8988T (cell line): ENCODE measurements around the gene ECSIT.
A peak's percentile ranks its signal among the peaks of the same experiment; 100 is the strongest.

ENCODE experiments used
- DNase-seq: peaks from one replicate; pipeline ENCODE4 v3.0.0; 2011

ECSIT gene

GRCh38 chr19:11549386-11549953 lies 20.5 kb upstream of the ECSIT start:
- no peak for DNase-seq

DNA sequence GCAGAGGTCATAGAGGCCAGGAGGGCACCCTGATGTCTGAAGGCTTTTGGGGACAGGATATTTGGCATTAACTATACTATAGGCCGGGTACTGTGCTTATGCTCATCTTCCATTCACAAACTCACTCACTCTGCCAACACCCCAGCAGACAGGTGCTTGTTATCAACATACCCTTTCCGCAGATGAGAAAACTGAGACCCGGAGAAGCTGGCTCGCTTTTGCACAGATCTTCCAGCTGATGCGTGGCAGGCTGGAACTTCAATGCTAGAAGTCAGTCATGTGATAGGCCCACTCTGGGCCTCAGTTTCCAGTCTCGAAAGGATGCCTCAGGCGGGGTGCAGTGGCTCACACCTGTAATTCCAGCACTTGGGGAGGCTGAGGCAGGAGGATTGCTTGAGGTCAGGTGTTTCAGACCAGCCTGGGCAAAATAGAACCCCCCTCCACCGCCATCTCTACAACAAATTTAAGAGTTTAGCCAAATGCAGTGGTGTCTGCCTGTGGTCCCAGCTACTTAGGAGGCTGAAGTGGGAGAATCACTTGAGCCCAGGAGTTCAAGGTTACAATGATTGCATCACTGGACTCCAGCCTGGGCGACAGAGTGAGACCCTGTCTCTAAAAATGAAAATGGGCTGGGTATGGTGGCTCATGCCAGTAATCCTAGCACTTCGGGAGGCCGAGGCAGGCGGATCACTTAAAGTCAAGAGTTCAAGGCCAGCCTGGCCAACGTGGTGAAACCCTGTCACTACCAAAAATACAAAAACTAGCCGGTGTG lies 19.2 kb upstream of the ECSIT start:
- DNase-seq, result no peak

DNA sequence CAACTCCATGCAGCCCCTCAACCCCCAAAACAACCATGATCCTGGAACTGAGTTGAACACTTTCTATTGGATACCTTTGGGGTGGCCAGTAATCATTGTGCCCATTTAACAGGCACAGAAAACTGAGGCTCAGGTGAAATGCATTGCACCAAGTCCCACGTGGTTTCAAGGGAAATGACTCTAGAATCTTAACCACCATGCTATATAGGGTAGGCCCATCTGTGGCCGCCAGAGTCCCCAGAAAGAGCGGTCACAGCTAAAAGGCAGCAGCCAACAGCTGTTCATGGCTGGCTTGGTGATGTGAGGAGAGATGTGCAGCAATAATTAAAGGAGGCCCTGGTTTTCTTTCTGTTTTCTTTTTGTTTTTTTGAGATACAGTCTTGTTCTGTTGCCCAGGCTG lies 12.3 kb upstream of the ECSIT start:
- DNase-seq, result no peak

GRCh38 chr19:11540645-11541044 lies 11.7 kb upstream of the ECSIT start:
- DNase-seq, result no peak

DNA sequence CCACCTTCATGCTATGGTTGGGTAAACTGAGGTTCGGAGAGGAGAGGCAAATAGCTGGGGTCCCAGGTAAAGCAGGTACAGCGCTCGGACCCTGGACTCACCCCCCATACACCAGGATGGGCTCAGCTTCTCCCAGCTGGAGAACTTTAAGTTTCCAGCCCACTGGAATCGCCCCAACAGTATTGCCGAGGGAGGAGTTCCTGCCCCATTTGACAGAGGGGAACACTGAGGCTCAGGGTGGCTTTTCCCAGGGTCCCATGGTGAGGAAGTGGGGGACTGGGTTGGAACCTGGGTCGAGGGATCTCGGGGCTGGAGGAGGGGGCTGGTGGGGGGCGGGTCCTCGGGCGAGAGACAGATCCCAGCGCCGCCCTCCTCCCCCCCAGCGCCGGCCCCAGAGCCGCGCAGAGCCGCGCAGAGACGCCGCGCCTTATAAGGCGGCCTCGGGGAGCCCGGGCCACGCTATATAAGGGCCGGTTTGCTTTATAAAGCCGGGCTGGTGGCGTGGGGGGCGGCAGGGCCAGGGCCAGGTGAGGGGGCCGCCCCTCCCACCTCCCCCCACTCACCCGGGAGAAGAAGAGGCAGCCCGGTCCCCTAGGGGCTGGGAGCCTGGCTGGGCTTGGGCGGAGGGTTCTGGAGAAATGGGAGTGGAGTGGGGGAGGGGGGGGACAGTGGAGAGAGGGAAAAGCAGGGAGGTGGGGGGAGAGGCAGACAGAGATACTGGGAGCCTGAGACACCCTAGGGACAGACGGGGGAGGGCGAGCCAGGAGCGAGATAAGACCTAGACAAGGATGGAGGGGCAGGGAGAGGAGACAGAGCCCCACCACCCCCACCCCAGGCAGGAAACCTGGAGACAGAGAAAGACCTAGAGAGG lies 10.8 kb upstream of the ECSIT start:
- no peak for DNase-seq

- no peak for DNase-seq
These were observed 9.5 kb upstream of the ECSIT start, which contains the start of gene CNN1 for GRCh38 chr19:11538232-11539036. TSS of gene CNN1 (plus strand) at chr19:11538851. CDS start at chr19:11538928, 77 bp downstream.

- peak; percentile 94 for DNase-seq
These were observed 7.1 kb upstream of the ECSIT start for GRCh38 chr19:11535792-11536595.

- DNase-seq, result no peak
These were observed 6.0 kb upstream of the ECSIT start for GRCh38 chr19:11534948-11535347.

- DNase-seq, result no peak
These were observed 5.6 kb upstream of the ECSIT start for GRCh38 chr19:11534538-11534937.

DNA sequence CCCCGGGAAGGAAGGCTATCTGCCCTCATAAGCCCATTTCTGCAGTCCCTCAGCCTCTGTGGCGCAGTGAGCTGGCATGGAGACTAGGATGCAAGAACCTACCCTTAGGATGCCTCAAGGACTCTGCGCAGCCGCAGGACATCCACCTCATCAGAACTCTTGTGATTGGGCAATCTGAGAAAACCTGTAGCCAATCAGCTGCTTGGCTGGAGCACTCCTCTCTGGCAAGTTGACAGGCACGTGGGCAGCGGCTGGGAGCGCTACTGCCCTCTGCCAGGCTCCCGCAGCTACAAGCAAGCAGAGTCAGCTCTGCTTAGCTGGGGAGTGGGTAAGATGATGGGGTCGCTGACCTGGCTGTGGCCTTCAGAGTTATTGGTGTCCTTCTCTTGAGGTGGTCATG lies 1.5 kb upstream of the ECSIT start:
- no peak for DNase-seq

DNA sequence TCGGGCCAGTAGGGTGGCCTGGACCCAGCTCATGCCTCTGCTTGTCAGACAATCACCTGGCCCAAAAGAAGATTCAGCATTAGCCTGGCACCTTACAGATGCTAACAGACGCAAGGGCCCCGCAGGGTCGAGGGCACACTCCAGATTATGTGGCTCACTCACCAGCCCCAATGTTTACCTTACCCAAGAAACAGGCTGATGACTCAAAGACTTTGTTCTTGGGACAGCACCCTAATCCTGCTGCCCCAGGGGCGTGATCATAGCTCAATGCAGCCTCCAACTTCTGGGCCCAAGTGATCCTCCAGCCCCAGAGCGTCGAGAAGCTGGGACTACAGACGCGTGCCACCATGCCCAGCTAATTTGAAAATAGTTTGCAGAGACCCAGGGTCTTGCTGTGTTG lies 9.8 kb downstream of the ECSIT start:
- DNase-seq, result no peak

DNA sequence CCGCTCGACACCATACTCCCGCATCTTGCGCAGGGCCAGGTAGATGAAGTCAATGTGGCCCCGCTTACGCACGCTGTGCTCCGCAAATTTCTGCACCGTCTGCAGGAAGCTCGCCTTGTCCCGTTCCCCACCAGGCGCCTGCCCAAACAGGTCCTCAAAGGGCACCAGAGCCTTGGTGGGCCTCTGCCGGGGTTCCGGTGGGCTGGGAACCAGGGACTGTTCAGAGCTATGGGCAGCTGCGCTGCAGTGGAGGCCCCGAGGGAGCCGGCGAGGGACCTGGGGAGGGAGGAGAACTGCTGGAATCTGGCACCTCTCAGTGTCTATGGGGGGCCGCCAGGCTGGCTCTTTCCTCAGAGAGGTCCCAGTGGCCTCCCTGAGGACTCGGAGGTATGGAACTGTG lies 15.0 kb downstream of the ECSIT start:
- DNase-seq, result no peak

GRCh38 chr19:11510444-11510843 lies 18.5 kb downstream of the ECSIT start:
- no peak for DNase-seq

DNA sequence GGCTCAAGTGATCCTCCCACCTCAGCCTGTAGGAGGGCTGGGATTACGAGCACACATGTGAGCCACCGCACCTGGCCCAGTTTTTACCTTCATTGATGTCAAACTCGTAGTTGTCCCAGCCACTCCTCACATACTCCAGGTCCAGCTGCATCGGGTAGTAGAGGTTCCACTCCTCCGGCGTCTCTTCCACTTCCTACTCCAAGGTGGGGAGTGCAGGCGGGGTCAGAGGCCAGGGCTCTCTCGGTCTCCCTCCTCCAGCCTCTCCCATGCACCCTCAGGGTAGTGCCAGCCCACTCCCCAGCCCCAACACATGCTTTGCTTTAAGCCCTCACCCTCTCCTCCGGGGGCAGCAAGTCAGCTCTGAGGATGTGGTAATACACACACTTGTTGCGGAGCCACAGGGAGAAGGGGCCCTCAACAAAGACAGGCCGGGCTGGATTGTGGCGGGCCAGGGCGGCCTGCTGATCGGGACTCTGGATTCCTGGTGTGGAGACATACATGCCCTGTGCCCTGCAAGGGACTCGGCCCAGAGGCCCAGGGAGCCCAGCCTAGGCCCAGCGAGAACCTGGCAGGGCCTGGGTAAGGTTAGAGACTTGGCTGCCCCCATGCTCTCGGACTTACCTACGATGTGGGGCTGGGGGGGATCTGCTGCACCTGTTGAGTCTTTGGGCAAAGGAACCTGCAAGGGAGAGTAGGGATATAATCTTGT lies 21.4 kb downstream of the ECSIT start:
- DNase-seq, result no peak

- DNase-seq, result no peak
These were observed 22.0 kb downstream of the ECSIT start for GRCh38 chr19:11506967-11507366.

DNA sequence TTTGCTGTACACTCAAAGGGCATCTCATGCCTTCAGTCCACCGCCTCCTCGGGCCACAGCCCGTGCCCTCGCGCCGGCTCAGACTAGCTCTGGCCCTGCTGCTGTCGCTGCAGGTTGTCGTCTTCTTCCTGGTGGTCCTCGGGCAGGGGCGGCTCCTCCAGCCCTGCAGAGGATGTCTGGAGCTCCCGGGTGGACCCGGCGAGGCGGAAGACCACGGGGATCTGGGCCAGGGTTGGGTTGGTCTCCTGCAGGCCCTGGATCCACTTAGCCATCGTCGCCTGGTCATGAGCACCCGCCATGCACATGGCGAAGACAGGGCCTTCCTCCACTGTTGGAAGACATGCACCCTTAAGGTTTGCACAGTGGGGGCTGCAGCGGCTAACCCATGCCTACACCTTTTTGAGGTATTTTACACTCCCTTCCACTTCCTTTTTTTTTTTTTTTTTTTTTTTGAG lies 22.8 kb downstream of the ECSIT start:
- no peak for DNase-seq

DNA sequence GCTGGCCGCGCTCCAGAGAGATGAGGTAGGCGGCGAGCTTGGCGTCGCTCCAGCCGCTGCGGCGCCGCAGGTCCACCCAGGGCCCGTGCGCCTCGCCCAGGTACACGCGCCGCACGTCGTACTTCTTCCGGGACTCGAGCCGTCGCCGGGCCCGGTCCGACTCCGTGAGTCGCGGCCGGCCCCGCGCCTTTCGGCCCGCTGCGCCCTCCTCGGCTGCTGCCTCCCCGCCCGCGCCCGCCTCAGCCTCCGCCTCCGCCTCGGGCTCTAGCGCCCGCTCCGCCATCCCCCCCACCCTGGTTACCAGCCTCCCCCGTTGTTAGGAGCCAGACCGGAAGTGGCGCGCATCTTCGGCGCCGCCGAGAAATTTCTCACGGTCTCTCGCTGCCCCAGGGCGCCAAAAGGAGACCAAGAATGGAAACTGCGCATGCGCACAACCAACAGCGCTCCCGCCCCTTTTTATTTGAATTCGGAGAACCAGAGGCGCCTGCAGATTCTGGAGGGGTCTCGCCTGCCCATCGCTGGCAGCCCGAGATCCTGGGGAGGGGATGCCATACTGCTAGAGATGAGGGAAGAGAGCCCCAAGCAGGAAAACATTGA lies 23.3 kb downstream of the ECSIT start, which contains the start of gene ZNF653:
Gene ZNF653, minus strand, starts transcription at position 336 of the 597 bp plus-strand sequence. Its CDS starts 53 bp downstream, at position 283.
- DNase-seq, result peak; percentile 93

DNA sequence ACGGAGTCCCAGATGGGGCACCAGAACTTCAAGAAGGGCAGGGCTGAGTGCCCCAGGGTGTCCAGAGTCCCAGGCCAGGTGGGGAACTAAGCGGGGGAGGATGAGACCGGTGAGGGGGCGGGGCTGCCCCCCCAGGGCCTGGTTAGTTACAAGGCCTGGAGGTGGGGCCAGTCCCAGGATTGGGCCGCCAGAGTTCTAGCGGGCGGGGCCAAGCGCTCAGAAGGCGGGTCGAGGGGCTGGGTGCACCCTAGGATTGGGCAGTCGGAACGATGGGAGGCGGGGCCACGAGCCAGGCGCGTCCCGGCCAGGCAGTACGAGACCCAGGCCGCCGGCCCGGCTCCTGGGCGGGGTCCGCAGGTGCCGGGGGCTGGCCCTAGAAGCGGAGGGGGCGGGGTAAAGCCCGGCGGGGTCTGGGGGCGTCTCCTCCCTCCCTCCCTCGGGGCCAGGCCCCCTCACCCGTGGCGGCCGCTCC lies 23.9 kb downstream of the ECSIT start:
- DNase-seq, result peak; percentile 86

DNA sequence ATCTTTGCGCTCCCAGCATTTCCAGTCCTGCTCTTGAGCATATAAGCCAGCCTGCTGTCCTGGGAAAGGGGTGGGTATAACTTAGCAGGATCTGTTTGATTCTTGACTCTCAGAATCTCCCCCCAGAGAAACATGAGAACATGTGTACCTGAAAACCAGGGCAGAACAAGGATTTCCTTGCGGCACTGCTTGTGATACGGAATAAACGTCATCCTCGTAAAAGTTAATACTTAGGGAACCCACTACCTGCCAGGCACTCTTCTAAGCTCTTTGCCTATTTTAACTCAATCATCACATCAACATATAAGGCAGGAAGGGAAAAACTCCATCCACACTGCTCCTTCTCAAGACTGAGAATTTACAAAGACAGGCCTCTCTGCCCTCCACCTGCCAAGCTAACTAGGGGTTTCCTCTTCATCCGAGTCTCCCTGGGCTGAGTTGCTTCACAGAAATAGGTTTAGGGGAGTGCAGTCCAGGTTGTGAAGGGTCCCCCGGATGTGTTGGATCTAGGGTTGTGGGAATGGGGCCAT lies 24.4 kb downstream of the ECSIT start:
- DNase-seq, result no peak

- DNase-seq, result no peak
These were observed 29.0 kb downstream of the ECSIT start for GRCh38 chr19:11499890-11500420.
